Thyroid gland (tissue), 4 donors: ENCODE measurements around the gene LYSMD3.

Experiments
- CTCF ChIP-seq, 6 experiments: fragments of 200-600 bp in 3 of 6; fragments of 450-650 bp in 3 of 6; sonication (generic) in 3 of 6; IDR thresholded peaks; one replicate each; pipeline ENCODE4 v1.5.1; 2016 to 2019; ENCODE audit warnings: antibody characterized with exemption in 6 of 6, mild to moderate bottlenecking in 2 of 6, inconsistent platforms in 1 of 6, moderate library complexity in 1 of 6
- POLR2A ChIP-seq, 2 donors: fragments of 450-650 bp; IDR thresholded peaks; one replicate each; pipeline ENCODE4 v1.6.1; 2017; ENCODE audit warnings: antibody characterized with exemption in 2 of 2, mild to moderate bottlenecking in 2 of 2, moderate library complexity in 1 of 2

- TF ChIP-seq POLR2A (IDR thresholded peaks at IDR 0.05) (no peak), CTCF (IDR thresholded peaks at IDR 0.05) (no peak)
These were observed 5.5 kb upstream of the LYSMD3 start for GRCh38 chr5:90534922-90535321.
